Hepatocyte (in vitro differentiated cells): ENCODE measurements around the gene UTS2B. TPM values are rescaled to one million over a fixed set of nuclear protein-coding genes. Genes with fewer than 3 reads are reported as not detected.
A peak's percentile ranks its signal among the peaks of the same experiment; 100 is the strongest.

Source experiments
- DNase-seq: peaks from one replicate; pipeline ENCODE4 v3.0.0-alpha.2; 2016; ENCODE audit warnings: low spot score
- H2AFZ ChIP-seq: fragments of 200-600 bp; sonication (generic); 2 replicates; pipeline ENCODE4 v1.6.0; 2016; ENCODE audit warnings: antibody characterized with exemption, mild to moderate bottlenecking
- H3K27ac ChIP-seq: fragments of 200-600 bp; sonication (generic); 2 replicates; pipeline ENCODE4 v1.5.1; 2016; ENCODE audit warnings: mild to moderate bottlenecking
- H3K27me3 ChIP-seq: fragments of 200-600 bp; sonication (generic); 2 replicates; pipeline ENCODE4 v1.6.1; 2016
- H3K36me3 ChIP-seq: fragments of 200-600 bp; sonication (generic); replicated peaks from 2 replicates; pipeline ENCODE4 v1.5.1; 2016; ENCODE audit warnings: low read depth; ENCODE audit not compliant: insufficient read depth
- H3K4me1 ChIP-seq: fragments of 200-600 bp; sonication (generic); 2 replicates; pipeline ENCODE4 v1.5.1; 2016; ENCODE audit warnings: mild to moderate bottlenecking, moderate library complexity; ENCODE audit not compliant: insufficient read depth
- H3K4me2 ChIP-seq: fragments of 200-600 bp; sonication (generic); 2 replicates; pipeline ENCODE4 v1.6.0; 2016
- H3K4me3 ChIP-seq: fragments of 200-600 bp; sonication (generic); 2 replicates; pipeline ENCODE4 v1.5.1; 2016; ENCODE audit warnings: mild to moderate bottlenecking
- H3K79me2 ChIP-seq: fragments of 200-600 bp; sonication (generic); 2 replicates; pipeline ENCODE4 v1.6.0; 2017; ENCODE audit warnings: mild to moderate bottlenecking
- H3K9me2 ChIP-seq: fragments of 200-600 bp; sonication (generic); replicated peaks from 2 replicates; pipeline ENCODE4 v1.6.0; 2017; ENCODE audit warnings: mild to moderate bottlenecking; ENCODE audit not compliant: insufficient read depth
- H3K9me3 ChIP-seq: fragments of 200-600 bp; sonication (generic); 2 replicates; pipeline ENCODE4 v1.5.1; 2016; ENCODE audit warnings: low read depth, mild to moderate bottlenecking
- H4K20me1 ChIP-seq: fragments of 200-600 bp; sonication (generic); 2 replicates; pipeline ENCODE4 v1.6.0; 2016; ENCODE audit warnings: mild to moderate bottlenecking; ENCODE audit not compliant: insufficient read depth, poor library complexity, severe bottlenecking
- EZH2 ChIP-seq: fragments of 200-600 bp; sonication (generic); IDR thresholded peaks from 2 replicates; pipeline ENCODE4 v1.6.1; 2016; ENCODE audit warnings: antibody characterized with exemption, mild to moderate bottlenecking, borderline replicate concordance
- EZH2phosphoT487 ChIP-seq: fragments of 200-600 bp; sonication (generic); IDR thresholded peaks from one replicate; pipeline ENCODE4 v1.6.1; 2018; ENCODE audit warnings: antibody characterized with exemption, mild to moderate bottlenecking, low read depth, moderate library complexity; ENCODE audit not compliant: unreplicated experiment, severe bottlenecking
- WGBS: methylation state at CpG from one replicate; pipeline ENCODE4 v1.1.6; 2016; ENCODE audit warnings: low lambda C conversion rate; ENCODE audit errors: missing lambda C conversion rate; 5-methylcytosine and 5-hydroxymethylcytosine counted together
- polyA plus RNA-seq: library from polyadenylated mRNA; unstranded; fragments of >200 nt; fragmentation: Nextera tagmentation; extraction: Ambion mirVana; gene quantifications from 2 replicates; pipeline ENCODE4 v1.2.1, GENCODE V29; 2016
- total RNA-seq: library from RNA; depleted of rRNA; stranded (reverse); fragments of >200 nt; gene quantifications from 2 replicates; pipeline ENCODE4 v1.2.3, GENCODE V29; 2014
- TF ChIP-seq, protein P1 (sequence below): fragments of 200-600 bp; sonication (generic); IDR thresholded peaks from 2 replicates; pipeline ENCODE4 v1.5.1; 2016; ENCODE audit warnings: antibody characterized with exemption, mild to moderate bottlenecking; ENCODE audit not compliant: poor library complexity

UTS2B gene
- total and polyA plus RNA-seq, 2 experiments from 2014 or later = 0.07 to 0.19 TPM

DNA sequence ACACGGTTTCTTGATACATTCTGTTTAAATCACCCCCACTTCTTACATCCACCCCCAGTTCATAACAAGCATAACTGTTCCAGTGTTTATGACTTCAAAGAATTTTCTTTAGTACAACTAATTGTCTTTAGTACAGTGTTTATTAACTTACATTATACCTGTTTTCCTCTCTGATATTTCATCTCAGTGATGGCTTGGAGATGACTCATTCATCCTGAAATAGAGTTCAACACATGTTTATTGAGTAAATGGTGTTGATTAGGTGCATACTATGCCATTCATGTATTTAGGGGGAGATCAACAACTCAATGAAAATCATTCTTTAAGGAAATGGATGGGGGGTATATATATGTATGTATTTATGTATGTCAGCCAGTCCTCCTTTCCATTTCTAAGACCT is 21.7 kb upstream of the UTS2B start:
- H3K4me1 ChIP-seq = peaks cover 16% of the 10 kb centered on the region

DNA sequence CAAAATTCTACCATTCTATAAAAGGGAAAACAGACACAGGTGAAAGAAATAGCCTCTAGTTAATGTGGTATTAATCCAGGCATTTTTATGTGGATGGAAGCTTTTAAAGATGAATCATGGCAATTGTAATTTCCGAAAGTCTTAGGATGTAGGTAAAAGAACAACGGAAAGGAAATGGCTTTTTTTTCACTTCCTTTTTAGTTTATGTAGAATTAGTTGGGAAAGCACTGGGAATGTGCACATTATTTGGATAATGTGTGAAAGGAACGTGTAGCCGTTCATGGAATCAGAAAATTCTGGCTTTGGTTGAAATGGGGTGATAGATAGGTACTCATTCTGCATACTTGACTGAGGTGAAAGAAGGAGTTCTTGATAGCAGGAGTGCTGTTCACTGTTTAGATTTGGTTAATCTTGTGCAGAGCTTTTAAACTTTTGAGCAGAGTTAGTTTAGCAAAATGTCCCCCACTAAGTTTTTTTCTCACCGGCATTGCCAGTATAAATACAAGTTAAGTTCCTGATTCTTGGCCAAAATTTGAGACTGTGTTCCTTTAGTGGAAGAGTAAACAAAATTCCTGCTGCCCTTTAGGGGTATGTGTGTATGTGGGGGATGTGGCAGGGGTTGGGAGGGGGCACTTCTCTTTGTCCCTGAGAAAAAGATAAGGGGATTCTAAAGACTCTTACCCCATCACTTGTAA is 20.2 kb upstream of the UTS2B start:
- WGBS = 44% methylated on average over 5 of the region's 5 CpGs
- no peaks in the 10 kb centered on the region for H3K27me3 ChIP-seq
- DNase-seq = no peak
- TF ChIP-seq EZH2 (no peak), EZH2phosphoT487 (no peak)
- TF ChIP-seq, protein P1, sequence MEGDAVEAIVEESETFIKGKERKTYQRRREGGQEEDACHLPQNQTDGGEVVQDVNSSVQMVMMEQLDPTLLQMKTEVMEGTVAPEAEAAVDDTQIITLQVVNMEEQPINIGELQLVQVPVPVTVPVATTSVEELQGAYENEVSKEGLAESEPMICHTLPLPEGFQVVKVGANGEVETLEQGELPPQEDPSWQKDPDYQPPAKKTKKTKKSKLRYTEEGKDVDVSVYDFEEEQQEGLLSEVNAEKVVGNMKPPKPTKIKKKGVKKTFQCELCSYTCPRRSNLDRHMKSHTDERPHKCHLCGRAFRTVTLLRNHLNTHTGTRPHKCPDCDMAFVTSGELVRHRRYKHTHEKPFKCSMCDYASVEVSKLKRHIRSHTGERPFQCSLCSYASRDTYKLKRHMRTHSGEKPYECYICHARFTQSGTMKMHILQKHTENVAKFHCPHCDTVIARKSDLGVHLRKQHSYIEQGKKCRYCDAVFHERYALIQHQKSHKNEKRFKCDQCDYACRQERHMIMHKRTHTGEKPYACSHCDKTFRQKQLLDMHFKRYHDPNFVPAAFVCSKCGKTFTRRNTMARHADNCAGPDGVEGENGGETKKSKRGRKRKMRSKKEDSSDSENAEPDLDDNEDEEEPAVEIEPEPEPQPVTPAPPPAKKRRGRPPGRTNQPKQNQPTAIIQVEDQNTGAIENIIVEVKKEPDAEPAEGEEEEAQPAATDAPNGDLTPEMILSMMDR = no peak
- H2AFZ ChIP-seq = no peak overlapping the region
- H3K9me2 ChIP-seq = no peaks in the 10 kb centered on the region
- peak overlapping the region; percentile 4 for H3K27ac ChIP-seq
- peak overlapping the region; percentile 35 for H3K4me2 ChIP-seq
- H3K36me3 ChIP-seq = no peaks in the 10 kb centered on the region
- peaks cover 16% of the 10 kb centered on the region for H3K4me1 ChIP-seq
- peaks cover 94% of the 10 kb centered on the region for H3K79me2 ChIP-seq
- H3K9me3 ChIP-seq = no peaks in the 10 kb centered on the region
- peaks cover 11% of the 10 kb centered on the region for H4K20me1 ChIP-seq
- H3K4me3 ChIP-seq = no peak overlapping the region

More for the DNA sequence above, 21.7 kb upstream of the UTS2B start:
- no peak for DNase-seq
- Histone ChIP-seq H3K4me2 (no peak overlapping the region), H3K27ac (peak overlapping the region; percentile 4), H3K27me3 (no peaks in the 10 kb centered on the region), H3K9me2 (no peaks in the 10 kb centered on the region), H3K9me3 (no peaks in the 10 kb centered on the region), H3K4me3 (no peak overlapping the region), H3K79me2 (peaks cover 89% of the 10 kb centered on the region), H3K36me3 (no peaks in the 10 kb centered on the region), H2AFZ (no peak overlapping the region), H4K20me1 (peaks cover 4% of the 10 kb centered on the region)
- no peak for TF ChIP-seq EZH2
- TF ChIP-seq, protein P1 = no peak
- no peak for TF ChIP-seq EZH2phosphoT487
- 77% methylated on average over 1 of the region's 1 CpG for WGBS

DNA sequence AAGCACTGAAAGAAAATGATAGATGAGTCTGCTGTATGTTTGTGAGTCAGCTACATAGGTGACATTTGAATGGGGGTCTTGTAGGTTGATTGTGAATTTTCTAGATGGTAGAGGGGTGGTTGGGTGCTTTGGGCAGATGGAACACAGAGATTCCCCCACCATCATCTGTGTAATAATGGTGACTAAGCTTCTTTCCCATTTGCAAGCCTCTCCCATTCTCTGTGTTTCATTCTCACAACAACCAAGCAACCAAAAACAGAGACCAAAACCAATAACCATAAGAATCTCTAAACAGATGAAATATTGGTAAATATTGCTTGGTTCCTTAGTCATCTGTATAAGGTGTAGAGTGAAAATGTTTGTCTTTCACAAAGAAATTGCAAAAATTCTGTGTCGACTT is 17.8 kb upstream of the UTS2B start:
- Histone ChIP-seq H3K4me3 (no peak overlapping the region), H3K4me1 (peaks cover 16% of the 10 kb centered on the region), H3K4me2 (no peak overlapping the region), H2AFZ (no peak overlapping the region), H3K79me2 (peaks cover 94% of the 10 kb centered on the region), H3K9me3 (no peaks in the 10 kb centered on the region), H4K20me1 (peaks cover 25% of the 10 kb centered on the region), H3K9me2 (no peaks in the 10 kb centered on the region), H3K27me3 (no peaks in the 10 kb centered on the region), H3K27ac (no peak overlapping the region), H3K36me3 (no peaks in the 10 kb centered on the region)
- no peak for DNase-seq
- WGBS = 97% methylated on average over 1 of the region's 1 CpG
- TF ChIP-seq EZH2phosphoT487 (no peak), EZH2 (no peak)
- TF ChIP-seq, protein P1 = no peak
